Stimulated activated effector memory CD8-positive, alpha-beta T cell treated with anti-CD3 and anti-CD28 coated beads, Interleukin-12 subunit alpha, Interleukin-12 subunit beta, amount 100 ng/mL, for 72 hours (primary cell): Measurements from ENCODE around the gene REM2.
"Not testable (repeated sequence)": the region's sequence is repeated elsewhere in the genome, so short reads cannot be mapped to it uniquely, and the experiment has no call there.

Source experiments
- ATAC-seq: fragments of 150-1000 bp; cut with Tn5 transposase; 2 replicates; pipeline ENCODE4 v1.10.0; 2021
- DNase-seq, 2 donors: peaks; one replicate each; pipeline ENCODE4 v3.0.0; 2021 to 2022; ENCODE audit warnings: low spot score in 2 of 2
- H3K27ac Mint-ChIP-seq: one replicate; pipeline ENCODE4 v1.8.0; 2022; ENCODE audit warnings: mild to moderate bottlenecking, mixed read lengths
- H3K36me3 Mint-ChIP-seq: one replicate; pipeline ENCODE4 v1.8.0; 2022; ENCODE audit warnings: mild to moderate bottlenecking, mixed read lengths
- H3K4me1 Mint-ChIP-seq: one replicate; pipeline ENCODE4 v1.8.0; 2022; ENCODE audit warnings: mixed read lengths
- H3K4me3 Mint-ChIP-seq: one replicate; pipeline ENCODE4 v1.8.0; 2022; ENCODE audit warnings: mild to moderate bottlenecking, mixed read lengths
- H3K9me3 Mint-ChIP-seq: one replicate; pipeline ENCODE4 v1.8.0; 2022; ENCODE audit warnings: mixed read lengths

The REM2 gene

GRCh38 chr14:22845103-22845394 lies 38.0 kb upstream of the REM2 start:
- Mint-ChIP-seq H3K9me3 (no peaks in the 10 kb centered on the region), H3K36me3 (peaks cover 4% of the 10 kb centered on the region), H3K27ac (no peak overlapping the region), H3K4me1 (no peaks in the 10 kb centered on the region), H3K4me3 (no peak overlapping the region)
- no peak for ATAC-seq
- no peak for DNase-seq

DNA sequence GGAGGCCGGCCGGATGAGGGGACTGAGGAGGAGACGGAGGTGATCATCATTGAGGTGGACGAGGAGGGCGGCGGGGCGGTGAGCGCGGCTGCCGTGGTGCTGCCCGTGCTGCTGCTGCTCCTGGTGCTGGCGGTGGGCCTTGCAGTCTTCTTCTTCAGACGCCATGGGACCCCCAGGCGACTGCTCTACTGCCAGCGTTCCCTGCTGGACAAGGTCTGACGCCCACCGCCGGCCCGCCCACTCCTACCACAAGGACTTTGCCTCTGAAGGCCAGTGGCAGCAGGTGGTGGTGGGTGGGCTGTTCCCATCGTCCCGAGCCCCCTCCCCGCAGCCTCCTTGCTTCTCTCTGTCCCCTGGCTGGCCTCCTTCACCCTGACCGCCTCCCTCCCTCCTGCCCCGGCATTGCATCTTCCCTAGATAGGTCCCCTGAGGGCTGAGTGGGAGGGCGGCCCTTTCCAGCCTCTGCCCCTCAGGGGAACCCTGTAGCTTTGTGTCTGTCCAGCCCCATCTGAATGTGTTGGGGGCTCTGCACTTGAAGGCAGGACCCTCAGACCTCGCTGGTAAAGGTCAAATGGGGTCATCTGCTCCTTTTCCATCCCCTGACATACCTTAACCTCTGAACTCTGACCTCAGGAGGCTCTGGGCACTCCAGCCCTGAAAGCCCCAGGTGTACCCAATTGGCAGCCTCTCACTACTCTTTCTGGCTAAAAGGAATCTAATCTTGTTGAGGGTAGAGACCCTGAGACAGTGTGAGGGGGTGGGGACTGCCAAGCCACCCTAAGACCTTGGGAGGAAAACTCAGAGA lies 37.0 kb upstream of the REM2 start:
- no peak overlapping the region for H3K4me3 Mint-ChIP-seq
- peaks cover 3% of the 10 kb centered on the region for H3K4me1 Mint-ChIP-seq
- H3K9me3 Mint-ChIP-seq = no peaks in the 10 kb centered on the region
- peaks cover 4% of the 10 kb centered on the region for H3K36me3 Mint-ChIP-seq
- peak overlapping the region; percentile 59 for H3K27ac Mint-ChIP-seq
- ATAC-seq (no peak), DNase-seq (no peak)

GRCh38 chr14:22846811-22847307 lies 36.2 kb upstream of the REM2 start:
- H3K4me3 Mint-ChIP-seq = no peak overlapping the region
- DNase-seq (no peak), ATAC-seq (no peak)
- no peaks in the 10 kb centered on the region for H3K9me3 Mint-ChIP-seq
- H3K4me1 Mint-ChIP-seq = peaks cover 11% of the 10 kb centered on the region
- peak overlapping the region; percentile 59 for H3K27ac Mint-ChIP-seq
- peaks cover 4% of the 10 kb centered on the region for H3K36me3 Mint-ChIP-seq

DNA sequence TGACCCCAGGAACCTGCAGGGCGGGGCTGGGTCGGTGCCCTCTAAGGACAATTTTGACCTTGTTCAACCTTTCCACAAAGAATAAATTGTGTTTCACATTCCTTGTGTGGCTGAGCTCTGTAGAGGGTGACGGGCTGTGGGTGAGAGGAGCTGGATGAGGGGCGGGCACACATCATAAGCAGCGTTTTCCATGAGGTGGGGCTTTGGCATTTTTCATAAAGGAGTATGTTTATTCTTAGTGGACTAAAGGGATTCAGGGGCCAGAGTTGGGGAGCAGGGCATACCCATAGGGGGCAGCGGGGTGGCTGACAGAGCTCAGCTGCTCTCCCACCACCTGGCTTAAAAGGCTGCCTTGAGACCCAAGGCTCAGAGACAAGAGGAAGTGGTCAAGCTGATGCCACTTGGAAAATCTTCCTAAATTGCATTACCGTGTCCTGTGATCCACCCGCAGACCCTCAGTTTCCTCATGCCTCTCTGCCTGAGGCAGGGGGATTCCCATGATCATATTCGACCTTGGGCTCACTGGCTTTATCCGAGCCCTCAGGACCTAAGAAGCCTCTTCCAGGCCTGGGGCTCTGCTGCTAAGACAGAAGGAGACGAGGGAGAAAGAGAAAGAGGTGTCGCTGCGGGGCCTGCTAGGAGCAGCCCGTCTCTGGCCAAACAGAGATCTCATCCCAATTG lies 35.2 kb upstream of the REM2 start:
- Mint-ChIP-seq H3K4me3 (no peak overlapping the region), H3K9me3 (no peaks in the 10 kb centered on the region), H3K36me3 (peaks cover 4% of the 10 kb centered on the region), H3K4me1 (peaks cover 14% of the 10 kb centered on the region), H3K27ac (no peak overlapping the region)
- no peak for DNase-seq
- ATAC-seq = no peak

DNA sequence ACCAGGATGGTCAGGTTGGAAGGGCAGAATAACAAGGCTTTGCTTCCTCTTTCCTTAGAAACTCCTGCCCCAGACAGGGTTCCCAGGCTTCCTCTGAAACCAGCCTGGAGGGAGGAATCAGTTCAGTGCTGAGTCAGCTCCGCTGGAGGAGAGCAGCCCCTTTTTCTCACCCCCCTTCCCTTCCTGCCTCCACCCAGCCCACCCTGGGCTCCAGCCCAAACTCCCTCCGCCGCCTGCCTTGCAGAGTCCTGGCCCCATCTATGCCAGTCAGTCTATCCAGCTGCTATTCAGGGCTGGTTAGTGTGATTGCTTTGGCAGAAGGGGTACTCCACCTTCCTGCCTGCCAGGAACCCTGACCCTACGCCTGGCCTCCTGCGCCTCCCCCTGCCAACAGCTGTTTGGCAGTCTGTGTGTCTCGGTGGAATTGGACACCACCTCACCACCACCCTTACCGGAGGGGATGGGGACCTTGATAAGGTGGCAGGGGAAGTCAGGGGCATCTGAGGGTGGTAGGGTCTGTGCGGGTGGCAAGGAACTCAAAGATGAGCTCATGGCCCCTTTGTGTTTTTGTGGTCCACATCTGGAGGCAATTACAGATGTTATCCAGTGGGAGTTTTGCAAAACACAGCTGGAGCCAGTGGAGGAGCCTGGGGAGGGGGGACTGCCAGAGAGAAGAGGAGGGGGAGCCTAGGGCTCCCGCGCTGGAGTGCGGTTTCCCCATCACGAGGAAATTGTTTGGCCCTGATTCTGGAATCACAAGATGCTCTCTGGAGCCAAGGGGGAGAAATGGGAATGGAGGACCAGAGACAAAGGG lies 34.5 kb upstream of the REM2 start:
- no peak for ATAC-seq
- Mint-ChIP-seq H3K9me3 (no peaks in the 10 kb centered on the region), H3K27ac (peak overlapping the region; percentile 59), H3K36me3 (peaks cover 4% of the 10 kb centered on the region), H3K4me3 (no peak overlapping the region), H3K4me1 (peaks cover 20% of the 10 kb centered on the region)
- no peak for DNase-seq

DNA sequence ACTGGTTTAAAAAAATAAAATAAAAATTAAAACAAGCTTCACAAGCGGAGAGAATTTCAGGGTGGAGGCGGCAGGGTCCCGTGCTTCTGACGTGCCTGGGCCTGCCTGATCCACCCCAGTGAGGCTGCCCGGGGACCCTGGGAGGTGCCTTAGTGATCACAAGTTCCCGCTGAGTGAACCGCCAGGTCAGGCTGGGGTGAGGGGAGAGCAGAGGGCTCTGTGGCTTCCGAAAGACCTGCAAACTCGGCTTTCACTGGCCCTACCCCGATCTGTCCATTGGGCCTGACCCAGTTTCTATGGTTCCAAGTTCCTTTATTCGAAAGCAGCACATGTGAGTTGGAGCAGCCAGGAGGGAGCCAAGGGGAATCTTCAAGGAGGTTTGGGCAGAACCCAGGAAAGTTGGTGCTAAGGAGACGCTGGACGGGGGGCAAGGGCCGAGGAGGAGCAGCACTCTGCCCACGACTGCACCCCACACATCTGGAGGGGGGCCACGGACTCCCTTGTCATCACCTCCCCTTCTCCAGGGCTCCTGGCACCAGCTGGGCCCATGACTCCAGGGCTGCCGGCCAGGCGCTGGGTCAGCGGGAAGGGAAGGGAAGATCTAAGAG lies 33.7 kb upstream of the REM2 start:
- H3K36me3 Mint-ChIP-seq = peaks cover 4% of the 10 kb centered on the region
- H3K9me3 Mint-ChIP-seq = no peaks in the 10 kb centered on the region
- DNase-seq = no peak
- H3K4me3 Mint-ChIP-seq = no peak overlapping the region
- ATAC-seq = no peak
- peak overlapping the region; percentile 59 for H3K27ac Mint-ChIP-seq
- peaks cover 20% of the 10 kb centered on the region for H3K4me1 Mint-ChIP-seq

DNA sequence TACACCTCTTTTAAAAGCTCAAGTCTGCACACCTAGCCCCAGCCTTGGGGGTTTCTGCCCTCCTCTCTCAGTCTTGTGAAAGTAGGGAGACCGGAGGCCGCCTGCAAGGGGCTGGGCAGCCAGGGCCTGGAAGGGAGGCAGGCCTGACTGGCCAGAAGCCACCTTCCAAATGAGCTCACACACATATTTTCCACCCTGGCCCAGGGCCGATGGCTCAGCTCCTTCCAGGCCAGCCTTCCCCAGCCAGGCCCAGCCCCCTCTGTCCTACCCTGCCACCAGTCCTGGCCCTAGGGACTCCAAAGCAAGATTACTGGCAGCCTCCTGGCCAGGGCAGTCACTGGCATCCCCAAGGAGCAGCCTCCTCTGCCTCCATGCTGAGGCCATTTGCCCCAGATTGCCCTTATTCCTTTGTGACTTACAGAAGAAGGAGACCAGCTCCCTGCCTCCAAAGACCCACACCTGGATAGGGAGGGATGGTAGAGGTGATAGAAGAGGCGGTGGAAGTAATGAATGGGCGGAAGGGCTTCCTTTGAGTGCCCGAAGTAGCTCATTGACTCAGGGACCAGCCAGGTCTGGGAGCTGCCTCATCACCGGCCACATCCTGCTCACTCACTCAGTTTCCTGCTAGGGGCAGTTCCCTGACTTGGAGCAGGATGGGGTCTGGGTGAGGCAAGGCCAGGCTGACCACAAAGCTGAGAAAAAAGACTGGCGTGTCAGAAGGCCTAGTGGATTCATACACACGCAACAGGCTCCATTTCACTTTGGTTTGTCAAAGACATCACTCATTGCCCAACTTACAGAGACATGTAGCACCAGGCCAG lies 31.9 kb upstream of the REM2 start:
- peaks cover 20% of the 10 kb centered on the region for H3K4me1 Mint-ChIP-seq
- H3K4me3 Mint-ChIP-seq = peak overlapping the region; percentile 19
- peak; percentile 87 for ATAC-seq

DNA sequence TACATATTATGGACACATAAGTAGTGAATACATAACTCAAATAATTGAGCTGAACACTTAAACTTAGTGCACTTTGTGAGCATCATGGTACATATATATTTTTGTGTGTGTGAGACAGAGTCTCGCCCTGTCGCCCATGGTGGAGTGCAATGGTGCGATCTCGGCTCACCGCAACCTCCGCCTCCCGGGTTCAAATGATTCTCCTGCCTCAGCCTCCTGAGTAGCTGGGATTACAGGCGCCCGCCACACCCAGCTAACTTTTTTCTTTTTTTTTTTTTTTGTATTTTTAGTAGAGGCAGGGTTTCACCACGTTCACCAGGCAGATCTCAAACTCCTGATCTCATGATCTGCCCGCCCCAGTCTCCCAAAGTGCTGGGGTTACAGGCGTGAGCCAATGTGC lies 30.8 kb upstream of the REM2 start:
- H3K9me3 Mint-ChIP-seq, ATAC-seq, H3K36me3 Mint-ChIP-seq, H3K4me3 Mint-ChIP-seq, DNase-seq, H3K27ac Mint-ChIP-seq: not testable (repeated sequence)
- H3K4me1 Mint-ChIP-seq = peaks cover 20% of the 10 kb centered on the region

More for the DNA sequence above, 31.9 kb upstream of the REM2 start:
- no peaks in the 10 kb centered on the region for H3K9me3 Mint-ChIP-seq
- H3K36me3 Mint-ChIP-seq = peaks cover 4% of the 10 kb centered on the region
- DNase-seq = peak in 1 of 2 donors; percentile 72
- H3K27ac Mint-ChIP-seq = peak overlapping the region; percentile 63

DNA sequence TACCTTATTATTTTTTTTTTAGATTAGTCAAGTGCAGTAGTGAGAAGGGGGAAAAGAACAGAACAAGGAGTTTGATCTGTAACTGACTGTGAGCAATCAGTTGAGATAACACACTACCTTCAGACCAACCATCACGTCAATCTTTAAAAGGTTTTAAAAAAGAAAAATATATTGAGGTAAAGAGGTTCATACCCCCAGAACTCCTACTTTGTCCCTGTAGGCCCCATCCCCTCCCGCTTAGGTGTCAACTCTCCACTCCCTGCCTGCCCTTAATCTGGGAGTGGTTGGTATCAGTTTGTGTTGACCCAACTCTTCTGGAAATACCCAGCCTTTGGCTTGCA lies 30.5 kb upstream of the REM2 start:
- H3K36me3 Mint-ChIP-seq = peaks cover 4% of the 10 kb centered on the region
- no peak for ATAC-seq
- peak overlapping the region; percentile 77 for H3K4me3 Mint-ChIP-seq
- H3K4me1 Mint-ChIP-seq = peaks cover 24% of the 10 kb centered on the region
- no peak for DNase-seq
- no peaks in the 10 kb centered on the region for H3K9me3 Mint-ChIP-seq
- H3K27ac Mint-ChIP-seq = peak overlapping the region; percentile 92

- Mint-ChIP-seq H3K4me1 (peaks cover 30% of the 10 kb centered on the region), H3K4me3 (peak overlapping the region; percentile 77), H3K36me3 (peaks cover 4% of the 10 kb centered on the region), H3K9me3 (no peaks in the 10 kb centered on the region), H3K27ac (peak overlapping the region; percentile 92)
- ATAC-seq (peak; percentile 84), DNase-seq (peak; percentile 99)
Observed at GRCh38 chr14:22852940-22853767, 29.9 kb upstream of the REM2 start.

GRCh38 chr14:22854296-22854695 lies 28.7 kb upstream of the REM2 start:
- not testable (repeated sequence) for H3K27ac Mint-ChIP-seq, ATAC-seq, H3K36me3 Mint-ChIP-seq, DNase-seq, H3K4me3 Mint-ChIP-seq, H3K9me3 Mint-ChIP-seq
- peaks cover 36% of the 10 kb centered on the region for H3K4me1 Mint-ChIP-seq

- H3K36me3 Mint-ChIP-seq = peaks cover 7% of the 10 kb centered on the region
- H3K4me3 Mint-ChIP-seq = no peak overlapping the region
- ATAC-seq (no peak), DNase-seq (no peak)
- no peak overlapping the region for H3K27ac Mint-ChIP-seq
- H3K9me3 Mint-ChIP-seq = no peaks in the 10 kb centered on the region
- H3K4me1 Mint-ChIP-seq = peaks cover 36% of the 10 kb centered on the region
Observed at GRCh38 chr14:22854963-22855724, 27.9 kb upstream of the REM2 start.

DNA sequence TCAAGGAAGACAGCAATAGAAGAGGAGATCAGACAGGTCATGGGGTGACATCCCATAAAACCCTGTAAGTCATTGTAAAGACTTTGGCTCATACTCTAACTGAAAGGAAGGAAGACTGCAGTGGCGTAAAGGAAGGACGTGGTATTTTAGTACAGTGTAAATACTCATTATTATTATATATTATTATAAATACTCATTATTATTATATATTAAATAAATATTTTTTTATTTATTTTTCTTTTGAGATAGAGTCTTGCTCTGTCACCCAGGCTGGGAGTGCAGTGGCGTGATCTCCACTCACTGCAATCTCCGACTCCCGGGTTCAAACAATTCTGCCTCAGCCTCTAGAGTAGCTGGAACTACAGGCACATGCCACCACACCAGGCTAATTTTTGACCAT lies 26.6 kb upstream of the REM2 start:
- peaks cover 7% of the 10 kb centered on the region for H3K36me3 Mint-ChIP-seq
- DNase-seq (no peak), ATAC-seq (no peak)
- no peaks in the 10 kb centered on the region for H3K9me3 Mint-ChIP-seq
- peaks cover 29% of the 10 kb centered on the region for H3K4me1 Mint-ChIP-seq
- H3K4me3 Mint-ChIP-seq = no peak overlapping the region
- H3K27ac Mint-ChIP-seq = no peak overlapping the region
